ENCODE data around the gene DBH.

DNA sequence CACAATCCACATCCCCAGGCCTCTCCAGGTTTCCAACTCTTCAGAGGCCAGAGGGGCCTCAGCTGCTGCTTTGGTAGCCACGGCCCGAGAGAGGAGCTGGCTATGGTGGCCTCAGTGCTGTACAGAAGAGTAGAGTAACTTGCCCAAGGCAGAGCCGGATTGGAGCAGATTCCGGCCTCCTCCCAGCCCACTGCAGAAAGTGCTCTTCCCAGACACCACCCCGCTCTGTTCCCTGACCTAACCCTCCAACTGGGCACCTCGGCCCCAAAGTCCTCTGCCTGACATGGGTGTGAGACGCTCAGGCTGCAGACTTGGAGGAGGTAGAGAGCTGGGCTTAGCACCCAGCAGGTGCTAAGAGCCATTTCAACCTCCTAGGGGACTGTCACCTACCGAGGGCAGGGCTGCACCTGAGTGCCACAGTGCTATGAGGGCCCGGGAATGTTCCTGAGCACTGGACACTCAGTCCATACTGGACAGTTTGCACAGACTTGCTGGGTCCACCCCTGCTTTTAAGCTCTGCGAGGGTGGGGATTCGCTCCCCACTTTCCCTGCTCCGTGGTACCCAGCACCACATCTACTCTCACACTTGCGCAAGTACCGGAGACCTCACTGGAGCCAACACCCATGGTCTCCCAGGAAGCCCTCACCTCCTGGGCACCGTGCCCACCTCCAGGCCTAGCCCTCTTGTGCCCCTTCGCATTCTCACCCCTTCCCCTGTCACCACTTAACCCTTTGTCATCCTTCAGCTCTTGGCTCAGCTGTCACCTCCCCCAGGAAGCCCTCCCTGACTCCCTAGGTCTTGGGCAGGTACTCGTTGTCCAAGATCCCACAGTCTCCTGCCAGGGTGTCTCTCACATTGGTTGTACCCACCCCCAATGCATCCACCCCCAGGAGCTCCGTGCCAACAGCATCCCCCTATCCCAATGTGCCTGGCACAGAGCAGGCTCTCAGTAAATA lies 49.8 kb downstream of the DBH start:
- TF ChIP-seq POLR2A (IDR thresholded peaks at IDR 0.05), result no peak
- TF ChIP-seq, protein P1, sequence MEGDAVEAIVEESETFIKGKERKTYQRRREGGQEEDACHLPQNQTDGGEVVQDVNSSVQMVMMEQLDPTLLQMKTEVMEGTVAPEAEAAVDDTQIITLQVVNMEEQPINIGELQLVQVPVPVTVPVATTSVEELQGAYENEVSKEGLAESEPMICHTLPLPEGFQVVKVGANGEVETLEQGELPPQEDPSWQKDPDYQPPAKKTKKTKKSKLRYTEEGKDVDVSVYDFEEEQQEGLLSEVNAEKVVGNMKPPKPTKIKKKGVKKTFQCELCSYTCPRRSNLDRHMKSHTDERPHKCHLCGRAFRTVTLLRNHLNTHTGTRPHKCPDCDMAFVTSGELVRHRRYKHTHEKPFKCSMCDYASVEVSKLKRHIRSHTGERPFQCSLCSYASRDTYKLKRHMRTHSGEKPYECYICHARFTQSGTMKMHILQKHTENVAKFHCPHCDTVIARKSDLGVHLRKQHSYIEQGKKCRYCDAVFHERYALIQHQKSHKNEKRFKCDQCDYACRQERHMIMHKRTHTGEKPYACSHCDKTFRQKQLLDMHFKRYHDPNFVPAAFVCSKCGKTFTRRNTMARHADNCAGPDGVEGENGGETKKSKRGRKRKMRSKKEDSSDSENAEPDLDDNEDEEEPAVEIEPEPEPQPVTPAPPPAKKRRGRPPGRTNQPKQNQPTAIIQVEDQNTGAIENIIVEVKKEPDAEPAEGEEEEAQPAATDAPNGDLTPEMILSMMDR (IDR thresholded peaks at IDR 0.05), result no peak

Data from esophagus squamous epithelium (tissue), 4 donors.